Measurements from ENCODE around the gene ATP1A3. TPM values are rescaled to one million over a fixed set of nuclear protein-coding genes. Genes with fewer than 3 reads are reported as not detected.

The ATP1A3 gene
- total and polyA plus RNA-seq, 2 experiments from 2014 or later: 6.1 to 8.1 TPM

- DNase-seq (ENCODE audit: low read depth in 1 of 2, low spot score in 1 of 2): peak; percentile 93 to 94
- peak; percentile 16 for TF ChIP-seq CTCF (IDR thresholded peaks at IDR 0.05; ENCODE audit: low read depth, low read length)
- Histone ChIP-seq H3K27ac (peak within 1 kb of the TSS; percentile 46), H3K4me1 (ENCODE audit: low read depth) (no peaks in the 10 kb centered on the region), H3K27me3 (no peaks in the 10 kb centered on the region), H3K4me3 (peak within 1 kb of the TSS; percentile 70), H3K36me3 (no peaks in the 10 kb centered on the region), H3K9me3 (ENCODE audit: low read depth) (no peaks in the 10 kb centered on the region)
Observed at GRCh38 chr19:41959056-41960053, 34.7 kb downstream of the ATP1A3 start, which contains the start of gene RABAC1. Gene RABAC1 (minus strand): TSS chr19:41959321. CDS start chr19:41959292, 29 bp downstream.

DNA sequence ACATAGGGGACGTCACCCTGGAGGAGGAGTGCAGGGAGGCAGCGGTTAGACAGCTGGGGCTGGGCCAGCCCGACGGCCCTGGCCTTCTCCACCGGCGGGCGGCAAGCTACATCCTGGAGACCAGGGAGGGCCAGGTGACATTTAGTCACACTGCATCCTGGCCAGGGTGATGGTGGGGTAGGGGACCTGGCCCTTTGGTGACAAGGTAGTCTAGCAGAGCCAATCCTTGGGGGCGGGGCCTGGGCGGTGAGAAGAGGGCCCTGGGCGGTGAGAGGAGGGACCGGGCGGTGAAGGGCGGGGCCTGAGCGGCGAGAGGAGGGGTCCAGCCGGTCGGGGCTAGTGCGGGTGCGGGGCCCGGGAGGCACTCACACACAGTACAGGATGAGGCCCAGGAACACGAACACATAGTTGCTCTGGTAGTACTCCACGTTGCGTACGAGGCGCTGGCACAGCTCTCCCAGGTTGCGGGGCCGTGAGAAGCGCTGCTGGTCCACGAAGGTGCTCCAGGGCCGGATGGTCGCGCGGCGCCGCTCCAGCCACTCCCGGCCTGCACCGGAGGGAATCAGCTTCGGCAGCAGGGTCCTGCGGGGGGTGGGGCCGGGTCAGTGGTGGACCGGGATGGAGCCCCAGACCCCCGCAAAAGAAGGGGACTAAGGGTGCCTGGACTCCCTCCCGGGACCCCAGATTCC, 35.5 kb downstream of the ATP1A3 start:
- Histone ChIP-seq H3K27me3 (no peaks in the 10 kb centered on the region), H3K36me3 (no peaks in the 10 kb centered on the region), H3K27ac (peak overlapping the region; percentile 46), H3K9me3 (ENCODE audit: low read depth) (no peaks in the 10 kb centered on the region), H3K4me3 (peak overlapping the region; percentile 70), H3K4me1 (ENCODE audit: low read depth) (no peaks in the 10 kb centered on the region)
- no peak for TF ChIP-seq CTCF (IDR thresholded peaks at IDR 0.05; ENCODE audit: low read depth, low read length)
- peak; percentile 74 to 87 for DNase-seq (ENCODE audit: low read depth in 1 of 2, low spot score in 1 of 2)

DNA sequence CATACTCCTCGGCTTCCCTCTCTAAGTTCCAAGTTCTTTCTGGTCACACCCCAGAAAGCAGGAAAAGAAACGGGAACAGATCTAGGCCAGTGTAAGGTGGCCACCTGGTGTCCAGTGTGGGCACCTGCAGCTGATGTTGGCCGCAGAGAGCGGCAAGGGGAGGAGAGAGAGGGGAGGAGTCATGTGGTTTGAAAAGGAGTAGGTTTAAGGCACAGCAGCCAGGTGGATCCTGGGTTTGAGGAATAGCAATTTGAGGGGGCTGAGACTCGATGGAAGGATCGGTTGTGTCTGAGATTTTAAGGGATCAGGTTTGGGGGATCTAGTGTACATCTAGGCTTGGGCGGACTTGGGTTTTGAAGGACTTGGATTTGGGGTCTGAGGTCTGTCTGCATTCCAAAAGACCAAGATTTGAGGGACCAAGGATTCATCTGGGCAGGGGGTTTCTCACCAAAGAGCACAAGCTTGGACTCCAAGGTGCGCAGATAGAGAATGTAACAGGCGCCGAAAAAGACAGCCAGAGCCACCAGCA, 36.1 kb downstream of the ATP1A3 start:
- Histone ChIP-seq H3K36me3 (no peaks in the 10 kb centered on the region), H3K4me1 (ENCODE audit: low read depth) (no peaks in the 10 kb centered on the region), H3K9me3 (ENCODE audit: low read depth) (no peaks in the 10 kb centered on the region), H3K4me3 (no peak overlapping the region), H3K27ac (no peak overlapping the region), H3K27me3 (no peaks in the 10 kb centered on the region)
- peak; percentile 84 to 86 for DNase-seq (ENCODE audit: low read depth in 1 of 2, low spot score in 1 of 2)
- peak; percentile 82 for TF ChIP-seq CTCF (IDR thresholded peaks at IDR 0.05; ENCODE audit: low read depth, low read length)

DNA sequence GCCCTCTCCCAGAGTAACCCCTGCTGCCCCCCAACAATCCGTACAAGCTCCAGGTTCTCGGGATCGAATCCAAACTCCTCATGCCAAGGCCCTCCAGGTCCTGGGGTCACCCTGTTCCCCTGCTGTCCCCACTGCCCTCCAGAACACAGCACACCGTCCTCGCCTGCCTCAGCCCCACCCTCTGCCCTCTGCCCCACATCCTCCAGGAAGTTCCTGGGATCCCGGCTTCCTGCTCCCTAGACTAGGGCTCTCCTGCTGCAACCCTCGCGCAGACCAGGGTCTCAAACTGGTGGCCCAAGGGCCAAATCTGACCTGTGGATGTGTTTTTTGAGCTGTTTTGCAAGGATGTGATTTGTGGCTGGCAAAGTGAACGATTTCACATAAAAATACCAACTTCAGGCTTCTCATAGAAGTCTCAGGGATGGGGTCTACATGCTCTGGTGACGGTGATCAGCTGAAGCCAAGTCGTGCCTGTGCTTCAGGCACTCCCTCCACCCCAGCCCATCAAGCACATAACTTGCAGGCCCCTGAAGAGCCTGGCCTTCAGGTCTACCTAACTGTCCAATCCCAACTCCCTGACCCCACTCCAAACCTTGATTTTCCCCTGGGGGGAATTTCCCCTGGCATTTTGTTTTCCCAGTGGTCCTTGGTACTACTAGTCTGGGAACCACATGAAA, 36.7 kb downstream of the ATP1A3 start:
- Histone ChIP-seq H3K4me3 (no peak overlapping the region), H3K27ac (no peak overlapping the region), H3K27me3 (no peaks in the 10 kb centered on the region), H3K9me3 (ENCODE audit: low read depth) (no peaks in the 10 kb centered on the region), H3K36me3 (no peaks in the 10 kb centered on the region), H3K4me1 (ENCODE audit: low read depth) (no peaks in the 10 kb centered on the region)
- DNase-seq (ENCODE audit: low read depth in 1 of 2, low spot score in 1 of 2): no peak
- TF ChIP-seq CTCF (IDR thresholded peaks at IDR 0.05; ENCODE audit: low read depth, low read length): no peak

DNA sequence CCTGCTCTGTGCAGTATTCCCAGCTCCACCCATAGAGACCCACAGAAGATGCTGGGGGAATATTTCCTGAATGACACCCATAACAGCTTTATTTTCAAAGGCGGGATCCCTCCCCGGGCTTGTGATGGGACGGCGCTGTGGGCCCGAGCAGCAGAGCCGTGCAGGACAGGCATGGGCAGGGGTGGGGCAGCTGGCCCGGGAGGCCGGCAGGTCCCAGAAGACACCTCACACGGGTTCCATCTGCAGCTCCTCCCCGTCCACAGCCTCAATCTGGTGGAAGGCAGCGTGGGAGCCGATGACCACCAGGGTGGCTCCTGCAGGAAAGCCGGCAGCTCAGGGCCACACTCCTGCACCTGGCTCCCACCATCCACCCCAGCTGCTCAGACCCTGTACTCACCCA, 37.4 kb downstream of the ATP1A3 start:
- Histone ChIP-seq H3K27me3 (no peaks in the 10 kb centered on the region), H3K27ac (no peak overlapping the region), H3K9me3 (ENCODE audit: low read depth) (no peaks in the 10 kb centered on the region), H3K4me3 (no peak overlapping the region), H3K4me1 (ENCODE audit: low read depth) (no peaks in the 10 kb centered on the region), H3K36me3 (no peaks in the 10 kb centered on the region)
- no peak for TF ChIP-seq CTCF (IDR thresholded peaks at IDR 0.05; ENCODE audit: low read depth, low read length)
- DNase-seq (ENCODE audit: low read depth in 1 of 2, low spot score in 1 of 2): no peak

Data from cardiac muscle cell (in vitro differentiated cells and primary cell).